ENCODE results near the gene SHROOM3.

DNA sequence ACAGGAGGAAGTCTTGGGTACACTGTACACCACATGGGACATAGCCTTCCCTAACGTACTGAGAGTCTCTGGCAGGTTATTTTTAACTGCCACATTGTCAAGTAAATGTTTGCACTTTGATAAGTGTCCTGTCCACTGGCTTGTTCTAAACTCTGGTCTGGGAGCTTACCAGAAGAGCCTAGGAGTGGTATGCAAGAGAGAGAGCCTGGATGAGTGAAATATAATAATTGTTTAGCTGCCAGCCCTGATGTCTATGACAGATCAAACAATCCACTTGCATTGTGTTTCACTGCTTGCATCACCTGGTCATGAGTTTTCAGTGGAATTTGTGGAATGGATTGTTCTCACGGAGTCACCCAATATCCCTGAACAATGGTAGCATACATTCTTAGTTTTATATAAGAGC is 91.6 kb downstream of the SHROOM3 start:
- TF ChIP-seq YY1 (IDR thresholded peaks at IDR 0.05; ENCODE audit: insufficient read depth, insufficient read length) (no peak), SUZ12 (IDR thresholded peaks at IDR 0.05; ENCODE audit: extremely low read depth, insufficient read depth, insufficient read length) (no peak)

Data from NT2/D1 (cell line).